GM21390 (cell line): Measurements from ENCODE around the gene GGTA1.

Source experiments
- ATAC-seq: cut with Tn5 transposase; IDR thresholded peaks from one replicate; pipeline ENCODE4 v1.9.1; 2021; ENCODE audit not compliant: unreplicated experiment

GGTA1 gene

DNA sequence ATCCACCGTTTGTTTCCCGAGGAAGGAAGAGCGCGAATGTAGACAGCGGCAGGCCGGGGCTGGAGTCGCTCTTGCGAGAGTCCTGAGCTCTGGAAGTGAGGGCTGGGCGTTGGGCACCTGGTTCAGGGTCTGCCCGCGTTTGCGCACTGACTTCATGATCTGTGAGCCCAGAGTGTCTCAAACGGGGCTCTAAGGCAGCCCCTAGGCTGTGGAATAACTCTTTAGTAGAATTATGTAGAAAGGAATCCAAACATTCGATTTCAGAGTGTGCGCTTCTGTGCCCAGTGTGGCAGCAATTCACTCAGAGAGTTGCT is 478 bp upstream of the GGTA1 start:
- ATAC-seq: no peak

GRCh38 chr9:121499177-121499426 is 542 bp downstream of the GGTA1 start:
- ATAC-seq: no peak

GRCh38 chr9:121498487-121499176 is 1.0 kb downstream of the GGTA1 start:
- no peak for ATAC-seq

- ATAC-seq: no peak
Measured at GRCh38 chr9:121498150-121498486, 1.5 kb downstream of the GGTA1 start.

GRCh38 chr9:121495976-121496375 is 3.7 kb downstream of the GGTA1 start:
- no peak for ATAC-seq

- ATAC-seq: no peak
Measured at GRCh38 chr9:121494192-121494591, 5.5 kb downstream of the GGTA1 start.

GRCh38 chr9:121491111-121491510 is 8.5 kb downstream of the GGTA1 start:
- ATAC-seq: no peak

GRCh38 chr9:121489344-121489743 is 10.3 kb downstream of the GGTA1 start:
- ATAC-seq: no peak

DNA sequence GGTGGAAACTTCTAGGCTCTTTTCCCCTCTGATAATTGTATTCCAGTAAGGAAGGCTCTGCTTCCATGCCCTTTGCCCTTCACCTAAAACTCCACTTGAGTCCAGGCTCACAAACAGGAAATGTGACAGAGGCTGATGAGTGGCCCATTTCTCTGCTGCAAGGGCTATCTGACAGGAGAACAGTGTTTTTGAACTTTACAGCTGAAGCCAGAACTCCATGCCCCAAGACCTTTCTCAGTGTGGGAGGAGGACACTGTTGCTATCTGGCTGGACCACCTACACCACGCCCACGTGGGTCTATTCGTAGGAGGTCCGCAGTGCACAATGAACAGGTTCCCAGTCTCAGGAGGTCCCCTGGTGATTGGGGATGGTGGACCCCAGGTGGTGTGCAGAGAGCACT is 13.6 kb downstream of the GGTA1 start:
- no peak for ATAC-seq

GRCh38 chr9:121485623-121486022 is 14.0 kb downstream of the GGTA1 start:
- ATAC-seq: no peak

DNA sequence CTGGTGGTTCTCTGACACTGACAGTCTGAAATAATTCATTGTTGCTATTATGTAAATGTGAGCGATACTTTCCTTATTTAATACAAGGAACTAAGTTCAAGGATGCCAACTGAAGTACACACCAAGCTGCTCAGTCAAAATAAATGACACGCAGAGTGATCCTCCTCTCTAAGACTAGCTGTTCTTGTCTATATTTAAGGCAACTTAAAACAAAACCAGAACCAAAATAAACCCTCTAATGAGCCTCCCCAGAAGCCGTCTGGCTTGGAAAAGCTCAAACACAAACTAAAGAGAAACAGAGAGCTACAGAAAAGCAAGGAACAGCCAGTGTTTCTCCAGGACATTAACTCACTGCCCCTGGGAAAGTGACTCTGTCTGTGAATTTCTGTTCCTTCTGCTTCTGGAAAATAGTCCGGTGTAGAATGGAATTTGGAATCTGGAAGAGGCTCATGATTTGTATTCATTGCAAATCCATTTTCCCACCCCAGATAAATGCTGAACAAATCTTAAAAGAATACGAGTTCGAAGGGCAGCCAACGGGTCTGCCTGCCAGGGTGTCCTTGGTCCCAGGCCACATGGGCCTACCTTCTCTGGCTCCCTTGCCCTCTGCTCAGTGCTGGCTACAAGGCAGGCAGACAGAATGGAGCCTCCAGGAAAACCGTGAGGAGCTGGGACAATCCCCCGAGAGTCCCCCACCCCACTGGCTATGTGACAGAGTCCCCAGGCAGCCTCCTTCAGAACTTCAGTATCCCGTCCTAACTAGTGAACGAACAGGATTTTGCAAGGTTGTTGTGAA is 14.8 kb downstream of the GGTA1 start:
- no peak for ATAC-seq

GRCh38 chr9:121483473-121484031 is 16.1 kb downstream of the GGTA1 start:
- no peak for ATAC-seq

DNA sequence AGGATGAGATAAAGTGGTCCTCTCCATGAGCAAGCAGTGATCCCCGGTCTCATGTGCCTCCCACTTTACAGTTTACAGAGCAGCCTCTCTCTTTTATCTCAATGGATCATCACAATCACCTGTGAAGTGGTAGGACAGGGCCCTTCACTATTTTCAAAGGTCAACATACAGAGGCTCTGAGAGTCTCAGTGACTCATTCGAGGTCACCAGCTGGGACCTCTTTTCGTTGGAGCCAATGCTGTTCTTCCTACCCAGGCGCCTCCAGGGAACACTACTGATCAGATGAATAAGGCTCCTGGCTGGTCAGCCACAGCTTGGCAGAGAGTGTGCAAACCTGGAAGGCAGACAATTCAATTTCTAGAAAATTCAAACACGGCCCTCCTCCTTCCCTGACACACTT is 16.6 kb downstream of the GGTA1 start:
- ATAC-seq: no peak

DNA sequence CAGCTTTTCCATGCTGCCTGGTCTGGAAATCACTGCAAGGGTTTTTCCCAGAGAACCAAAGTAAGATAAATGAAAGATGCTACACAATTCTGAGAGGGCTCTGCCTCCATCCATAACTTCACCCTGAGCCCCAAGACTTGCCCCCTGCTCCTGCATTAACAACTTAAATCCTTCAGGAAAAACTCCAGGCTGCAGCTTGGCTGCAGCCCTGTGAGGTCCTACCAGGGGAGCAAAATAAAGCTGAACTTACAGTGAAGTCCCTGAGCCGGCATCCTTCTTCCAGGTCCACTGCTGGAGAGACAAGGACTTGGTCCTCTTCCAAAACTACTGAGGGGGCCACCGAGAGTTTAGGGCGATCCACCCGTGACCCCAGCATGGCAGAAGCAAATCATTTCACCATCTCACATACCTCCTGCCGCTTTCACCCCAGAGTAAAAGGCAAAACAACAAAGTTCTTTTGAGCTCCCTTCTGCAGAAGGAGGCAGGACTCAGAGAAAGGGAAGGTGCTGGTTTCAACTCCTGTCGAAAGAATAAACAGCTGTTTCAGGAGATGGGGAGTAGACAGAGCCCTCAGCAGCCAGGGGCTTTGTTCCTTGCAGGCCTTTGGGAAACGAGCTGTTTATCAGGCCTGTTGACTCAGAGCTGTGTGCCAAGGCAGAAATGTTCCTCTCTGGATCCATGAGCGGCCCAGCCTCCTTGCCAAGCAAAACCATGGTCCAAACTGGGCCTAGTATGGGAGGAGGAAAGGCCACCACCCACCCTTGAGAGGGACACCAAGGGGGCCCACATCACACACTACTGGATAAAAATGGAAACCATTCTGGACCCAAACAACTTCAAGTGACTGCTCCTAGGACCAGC is 20.6 kb downstream of the GGTA1 start:
- ATAC-seq: no peak

GRCh38 chr9:121476156-121476555 is 23.5 kb downstream of the GGTA1 start:
- no peak for ATAC-seq

DNA sequence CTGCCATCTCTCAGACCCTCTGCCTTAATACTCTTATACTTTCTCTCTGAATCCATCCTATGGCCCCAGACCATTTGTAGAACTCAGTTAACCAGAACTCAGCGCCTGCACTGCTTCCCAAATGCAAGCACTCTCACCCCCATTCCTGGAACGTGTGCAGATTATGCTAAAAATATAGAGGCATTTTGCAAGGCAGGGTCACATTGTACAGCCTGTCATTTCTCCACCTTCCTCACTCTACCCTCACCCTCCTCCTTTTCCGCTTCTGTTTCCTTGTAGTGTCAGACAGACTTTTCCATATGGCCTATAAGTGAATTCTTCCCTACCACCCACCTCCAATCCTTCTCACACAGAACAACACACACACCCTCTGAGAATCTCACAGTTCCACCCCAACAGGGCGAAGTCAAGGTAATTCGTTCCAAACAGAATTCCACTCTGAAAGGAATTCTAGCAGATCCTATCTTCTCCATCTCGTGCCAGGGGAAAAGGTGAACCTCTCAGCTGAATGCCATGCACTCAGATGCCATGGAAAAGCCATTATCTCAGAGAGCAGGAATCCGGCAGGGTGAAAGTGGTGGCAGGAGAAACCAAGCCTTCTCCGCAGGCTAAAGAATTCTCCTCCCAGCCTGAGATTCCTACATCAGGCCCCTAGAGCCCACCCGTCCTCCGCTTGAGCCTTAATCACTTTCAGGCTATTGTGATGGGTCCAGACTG is 25.3 kb downstream of the GGTA1 start:
- ATAC-seq: no peak

GRCh38 chr9:121473229-121473628 is 26.4 kb downstream of the GGTA1 start:
- no peak for ATAC-seq

- ATAC-seq: no peak
Measured at GRCh38 chr9:121472446-121472845, 27.2 kb downstream of the GGTA1 start.

GRCh38 chr9:121466142-121466541 is 33.5 kb downstream of the GGTA1 start:
- no peak for ATAC-seq

- ATAC-seq: no peak
Measured at GRCh38 chr9:121464968-121465367, 34.7 kb downstream of the GGTA1 start.
